ENCODE measurements around the gene PLEKHG2.
A peak's percentile ranks its signal among the peaks of the same experiment; 100 is the strongest.

Gene PLEKHG2, protein sequence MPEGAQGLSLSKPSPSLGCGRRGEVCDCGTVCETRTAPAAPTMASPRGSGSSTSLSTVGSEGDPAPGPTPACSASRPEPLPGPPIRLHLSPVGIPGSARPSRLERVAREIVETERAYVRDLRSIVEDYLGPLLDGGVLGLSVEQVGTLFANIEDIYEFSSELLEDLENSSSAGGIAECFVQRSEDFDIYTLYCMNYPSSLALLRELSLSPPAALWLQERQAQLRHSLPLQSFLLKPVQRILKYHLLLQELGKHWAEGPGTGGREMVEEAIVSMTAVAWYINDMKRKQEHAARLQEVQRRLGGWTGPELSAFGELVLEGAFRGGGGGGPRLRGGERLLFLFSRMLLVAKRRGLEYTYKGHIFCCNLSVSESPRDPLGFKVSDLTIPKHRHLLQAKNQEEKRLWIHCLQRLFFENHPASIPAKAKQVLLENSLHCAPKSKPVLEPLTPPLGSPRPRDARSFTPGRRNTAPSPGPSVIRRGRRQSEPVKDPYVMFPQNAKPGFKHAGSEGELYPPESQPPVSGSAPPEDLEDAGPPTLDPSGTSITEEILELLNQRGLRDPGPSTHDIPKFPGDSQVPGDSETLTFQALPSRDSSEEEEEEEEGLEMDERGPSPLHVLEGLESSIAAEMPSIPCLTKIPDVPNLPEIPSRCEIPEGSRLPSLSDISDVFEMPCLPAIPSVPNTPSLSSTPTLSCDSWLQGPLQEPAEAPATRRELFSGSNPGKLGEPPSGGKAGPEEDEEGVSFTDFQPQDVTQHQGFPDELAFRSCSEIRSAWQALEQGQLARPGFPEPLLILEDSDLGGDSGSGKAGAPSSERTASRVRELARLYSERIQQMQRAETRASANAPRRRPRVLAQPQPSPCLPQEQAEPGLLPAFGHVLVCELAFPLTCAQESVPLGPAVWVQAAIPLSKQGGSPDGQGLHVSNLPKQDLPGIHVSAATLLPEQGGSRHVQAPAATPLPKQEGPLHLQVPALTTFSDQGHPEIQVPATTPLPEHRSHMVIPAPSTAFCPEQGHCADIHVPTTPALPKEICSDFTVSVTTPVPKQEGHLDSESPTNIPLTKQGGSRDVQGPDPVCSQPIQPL (N-terminal part only)

DNA sequence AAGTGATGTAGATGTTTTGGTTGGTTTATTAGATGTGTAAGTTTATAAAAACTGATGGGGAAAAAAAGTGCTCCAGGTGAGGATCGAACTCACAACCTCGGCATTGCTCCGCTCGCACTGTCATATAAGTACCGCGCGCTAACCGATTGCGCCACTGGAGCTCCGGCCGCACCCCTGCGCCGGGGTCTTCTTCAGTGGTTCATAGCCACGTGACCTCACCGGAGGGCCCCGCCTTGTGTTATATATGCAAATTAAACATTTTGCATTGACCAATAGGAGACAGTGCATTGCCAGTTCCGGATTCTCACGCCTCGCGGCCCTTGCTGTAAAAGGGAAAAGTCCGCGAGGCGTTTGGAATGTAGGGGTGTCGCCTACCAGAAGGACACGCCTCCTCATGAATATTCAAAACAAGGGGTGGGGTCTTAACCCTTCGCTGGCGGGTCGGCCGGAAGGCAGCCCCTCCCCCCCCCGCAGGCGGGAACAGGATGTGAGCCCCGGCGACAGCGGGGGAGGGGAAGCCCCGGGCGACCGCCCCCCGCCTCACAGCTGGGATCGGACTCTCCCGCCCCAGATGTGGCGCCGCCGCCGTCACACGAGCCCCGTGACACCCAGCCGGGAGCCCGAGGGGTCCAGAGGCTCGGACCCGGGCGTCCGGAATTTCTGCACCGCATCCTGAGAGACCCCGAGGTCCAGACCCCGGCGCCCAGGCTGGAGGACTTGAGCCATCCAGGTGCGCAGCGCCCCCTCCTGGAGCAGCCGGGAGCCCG is at the start of gene PLEKHG2:
Gene PLEKHG2, plus strand, starts transcription at position 570 of the 767 bp plus-strand sequence. CDS start 1,418 bp downstream, outside the sequence.
- H2AFZ ChIP-seq (ENCODE audit: low read length): peak within 1 kb of the TSS; percentile 76
- H3K9me3 ChIP-seq (ENCODE audit: insufficient read depth, low read depth, low read length): no peaks in the 10 kb centered on the region
- H3K4me2 ChIP-seq (ENCODE audit: low read depth, low read length, poor library complexity, severe bottlenecking): peak within 1 kb of the TSS; percentile 97
- H3K9me2 ChIP-seq (replicated peaks; ENCODE audit: low read depth, low read length): no peaks in the 10 kb centered on the region
- TF ChIP-seq, protein P1, sequence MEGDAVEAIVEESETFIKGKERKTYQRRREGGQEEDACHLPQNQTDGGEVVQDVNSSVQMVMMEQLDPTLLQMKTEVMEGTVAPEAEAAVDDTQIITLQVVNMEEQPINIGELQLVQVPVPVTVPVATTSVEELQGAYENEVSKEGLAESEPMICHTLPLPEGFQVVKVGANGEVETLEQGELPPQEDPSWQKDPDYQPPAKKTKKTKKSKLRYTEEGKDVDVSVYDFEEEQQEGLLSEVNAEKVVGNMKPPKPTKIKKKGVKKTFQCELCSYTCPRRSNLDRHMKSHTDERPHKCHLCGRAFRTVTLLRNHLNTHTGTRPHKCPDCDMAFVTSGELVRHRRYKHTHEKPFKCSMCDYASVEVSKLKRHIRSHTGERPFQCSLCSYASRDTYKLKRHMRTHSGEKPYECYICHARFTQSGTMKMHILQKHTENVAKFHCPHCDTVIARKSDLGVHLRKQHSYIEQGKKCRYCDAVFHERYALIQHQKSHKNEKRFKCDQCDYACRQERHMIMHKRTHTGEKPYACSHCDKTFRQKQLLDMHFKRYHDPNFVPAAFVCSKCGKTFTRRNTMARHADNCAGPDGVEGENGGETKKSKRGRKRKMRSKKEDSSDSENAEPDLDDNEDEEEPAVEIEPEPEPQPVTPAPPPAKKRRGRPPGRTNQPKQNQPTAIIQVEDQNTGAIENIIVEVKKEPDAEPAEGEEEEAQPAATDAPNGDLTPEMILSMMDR (conservative IDR thresholded peaks at IDR 0.05; ENCODE audit: low read length): peak; percentile 82
- TF ChIP-seq EZH2phosphoT487 (IDR thresholded peaks at IDR 0.05; ENCODE audit: borderline replicate concordance): no peak
- peaks cover 82% of the 10 kb centered on the region for H3K79me2 ChIP-seq (ENCODE audit: insufficient read depth, low read length)
- peaks cover 5% of the 10 kb centered on the region for H3K27me3 ChIP-seq (ENCODE audit: insufficient read depth, low read length, poor library complexity, severe bottlenecking)
- peak within 1 kb of the TSS; percentile 93 for H3K4me3 ChIP-seq (ENCODE audit: low read length, poor library complexity, severe bottlenecking)
- peak within 1 kb of the TSS; percentile 98 for H3K9ac ChIP-seq (ENCODE audit: low read depth, low read length, poor library complexity, severe bottlenecking)
- H4K20me1 ChIP-seq (ENCODE audit: insufficient read depth, low read length, poor library complexity, severe bottlenecking): peaks cover 48% of the 10 kb centered on the region
- H3F3A ChIP-seq (ENCODE audit: low read depth): no peaks in the 10 kb centered on the region
- H3K36me3 ChIP-seq (ENCODE audit: insufficient read depth, low read length): no peaks in the 10 kb centered on the region; the same call in 1 of the 2 replicates
- H3K4me1 ChIP-seq (ENCODE audit: insufficient read depth, low read length, poor library complexity, severe bottlenecking): peaks cover 46% of the 10 kb centered on the region

DNA sequence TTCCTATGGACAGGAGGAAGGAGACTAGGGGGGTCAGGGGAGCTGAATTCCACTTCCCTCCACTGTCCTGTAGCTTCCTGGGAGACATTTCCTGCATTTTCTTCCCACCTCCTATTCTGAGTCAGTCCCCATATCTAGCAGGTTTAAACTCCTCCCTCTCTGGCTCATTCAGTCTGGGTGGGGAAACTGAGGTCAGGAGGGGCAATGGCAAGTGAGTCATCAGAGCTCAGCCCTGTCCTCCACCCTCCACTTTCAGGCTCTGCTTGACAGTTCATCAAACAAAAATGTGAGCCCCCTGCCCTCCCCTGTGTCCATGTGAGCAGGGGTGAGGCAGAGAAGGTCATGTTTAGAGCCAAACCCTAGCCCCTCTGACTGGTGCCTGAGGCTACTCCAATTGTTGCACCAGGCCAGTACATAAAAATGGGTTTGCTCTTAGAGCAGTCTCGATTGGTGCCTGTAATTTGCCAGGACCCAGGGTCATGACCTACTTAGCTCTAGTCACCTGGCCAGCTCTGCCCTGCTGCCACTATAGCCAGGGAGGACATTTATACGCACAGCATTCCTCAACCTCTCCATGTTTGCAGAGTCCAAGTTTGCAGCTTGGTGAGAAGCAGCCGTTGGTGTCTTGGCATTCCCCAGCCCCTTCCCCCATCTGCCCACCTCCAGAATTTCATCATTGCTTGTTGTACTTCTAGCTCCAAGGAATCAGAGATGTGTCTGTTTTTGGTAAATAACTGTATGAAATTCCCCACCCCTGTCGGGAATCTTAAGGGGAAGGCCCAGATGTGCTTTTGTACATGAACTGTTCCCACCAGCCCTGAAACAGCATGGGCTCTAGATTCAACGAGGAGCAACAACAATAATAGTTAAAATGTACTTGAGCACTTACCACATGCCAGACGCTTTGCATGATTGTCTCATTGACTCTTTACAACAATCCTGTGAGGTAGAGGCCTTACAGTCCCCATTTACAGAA is 49.5 kb upstream of the PLEKHG2 start:
- no peaks in the 10 kb centered on the region for H4K20me1 ChIP-seq (ENCODE audit: insufficient read depth, low read length, poor library complexity, severe bottlenecking)
- no peak overlapping the region for H3K4me3 ChIP-seq (ENCODE audit: low read length, poor library complexity, severe bottlenecking)
- no peak overlapping the region for H3K9ac ChIP-seq (ENCODE audit: low read depth, low read length, poor library complexity, severe bottlenecking)
- no peaks in the 10 kb centered on the region for H3K79me2 ChIP-seq (ENCODE audit: insufficient read depth, low read length)
- no peaks in the 10 kb centered on the region for H3K9me2 ChIP-seq (replicated peaks; ENCODE audit: low read depth, low read length)
- H3K36me3 ChIP-seq (ENCODE audit: insufficient read depth, low read length): peaks cover 37% of the 10 kb centered on the region
- H3K9me3 ChIP-seq (ENCODE audit: insufficient read depth, low read depth, low read length): no peaks in the 10 kb centered on the region
- no peak overlapping the region for H3K4me2 ChIP-seq (ENCODE audit: low read depth, low read length, poor library complexity, severe bottlenecking)
- no peaks in the 10 kb centered on the region for H3F3A ChIP-seq (ENCODE audit: low read depth)
- H2AFZ ChIP-seq (ENCODE audit: low read length): no peak overlapping the region
- no peak for TF ChIP-seq EZH2phosphoT487 (IDR thresholded peaks at IDR 0.05; ENCODE audit: borderline replicate concordance)
- TF ChIP-seq, protein P1 (conservative IDR thresholded peaks at IDR 0.05; ENCODE audit: low read length): no peak
- H3K27me3 ChIP-seq (ENCODE audit: insufficient read depth, low read length, poor library complexity, severe bottlenecking): no peaks in the 10 kb centered on the region
- H3K4me1 ChIP-seq (ENCODE audit: insufficient read depth, low read length, poor library complexity, severe bottlenecking): no peaks in the 10 kb centered on the region

Data from Loucy (cell line).